Heart left ventricle (tissue), 13 donors: Measurements from ENCODE around the gene USE1.

Source experiments
- POLR2A ChIP-seq, 2 donors: fragments of 450-650 bp; IDR thresholded peaks; one replicate each; pipeline ENCODE4 v1.6.1; 2017; ENCODE audit warnings: antibody characterized with exemption in 2 of 2, mild to moderate bottlenecking in 2 of 2, moderate library complexity in 2 of 2
- TF ChIP-seq, protein P1 (sequence below), 12 donors: fragments of 200-600 bp; sonication (generic) in 4 of 12; IDR thresholded peaks; one replicate each; pipeline versions ENCODE4 v1.5.0 to v1.8.0; 2018 to 2022; ENCODE audit warnings: antibody characterized with exemption in 12 of 12, mild to moderate bottlenecking in 5 of 12
- donor health status: ischemic (EF 13 %, LVEDD 7.1; RV severe dilation, severe dysfunction).
- donor health status: DM: no; HTN: yes; CAD: no.
- donor health status: DM: no; HTN: no; CAD: no.
- donor health status: ischemic (EF 25% LVEDD 6.9; RV normal size, moderate dysfunction).
- donor health status: ischemic (EF 25% LVEDD 5.7; RV mildly dilated, moderate dysfunction).
- donor health status: ischemic (EF 35%, LVEDD 5.7; RV mildly dilated, moderate dysfunction).
- donor health status: nonischemic (EF 11% LVEDD 7.7; RV severe dilation, severe dysfunction).
- donor health status: DM: yes; HTN: yes; CAD: no.
- donor health status: PGD.
- donor health status: ischemic (EF 29% LVEDD 5.4; RV normal size, mild dysfunction).
- donor health status: nonischemic (EF 23%, LVEDD 6.1; RV moderate dilation, normal function).

DNA sequence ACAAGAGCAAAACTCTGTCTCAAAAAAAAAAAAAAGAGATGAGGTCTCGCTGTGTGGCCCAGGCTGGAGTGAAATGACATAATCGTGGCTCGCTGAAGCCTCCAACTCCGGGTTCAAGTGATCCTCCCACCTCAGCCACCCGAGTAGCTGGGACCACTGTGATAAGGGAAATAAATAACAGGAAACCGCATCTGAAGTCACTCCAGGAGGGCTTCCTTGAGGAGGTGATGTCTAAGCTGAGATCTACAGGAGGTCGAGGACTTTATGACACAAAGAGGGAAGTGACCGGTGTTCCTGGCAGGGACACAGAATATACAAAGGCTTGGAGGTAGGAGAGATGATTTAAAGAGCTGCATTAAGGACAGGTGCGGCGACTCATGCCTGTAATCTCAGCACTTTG, 39.5 kb downstream of the USE1 start:
- TF ChIP-seq, protein P1, sequence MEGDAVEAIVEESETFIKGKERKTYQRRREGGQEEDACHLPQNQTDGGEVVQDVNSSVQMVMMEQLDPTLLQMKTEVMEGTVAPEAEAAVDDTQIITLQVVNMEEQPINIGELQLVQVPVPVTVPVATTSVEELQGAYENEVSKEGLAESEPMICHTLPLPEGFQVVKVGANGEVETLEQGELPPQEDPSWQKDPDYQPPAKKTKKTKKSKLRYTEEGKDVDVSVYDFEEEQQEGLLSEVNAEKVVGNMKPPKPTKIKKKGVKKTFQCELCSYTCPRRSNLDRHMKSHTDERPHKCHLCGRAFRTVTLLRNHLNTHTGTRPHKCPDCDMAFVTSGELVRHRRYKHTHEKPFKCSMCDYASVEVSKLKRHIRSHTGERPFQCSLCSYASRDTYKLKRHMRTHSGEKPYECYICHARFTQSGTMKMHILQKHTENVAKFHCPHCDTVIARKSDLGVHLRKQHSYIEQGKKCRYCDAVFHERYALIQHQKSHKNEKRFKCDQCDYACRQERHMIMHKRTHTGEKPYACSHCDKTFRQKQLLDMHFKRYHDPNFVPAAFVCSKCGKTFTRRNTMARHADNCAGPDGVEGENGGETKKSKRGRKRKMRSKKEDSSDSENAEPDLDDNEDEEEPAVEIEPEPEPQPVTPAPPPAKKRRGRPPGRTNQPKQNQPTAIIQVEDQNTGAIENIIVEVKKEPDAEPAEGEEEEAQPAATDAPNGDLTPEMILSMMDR (IDR thresholded peaks at IDR 0.05), result no peak
- no peak for TF ChIP-seq POLR2A (IDR thresholded peaks at IDR 0.05)
